GM19023 (cell line): ENCODE results near the gene RAB8B.
A peak's percentile ranks its signal among the peaks of the same experiment; 100 is the strongest.

Experiments used
- ATAC-seq: cut with Tn5 transposase; IDR thresholded peaks from one replicate; pipeline ENCODE4 v1.9.1; 2021; ENCODE audit warnings: mild to moderate bottlenecking, moderate library complexity; ENCODE audit not compliant: unreplicated experiment

Gene RAB8B

DNA sequence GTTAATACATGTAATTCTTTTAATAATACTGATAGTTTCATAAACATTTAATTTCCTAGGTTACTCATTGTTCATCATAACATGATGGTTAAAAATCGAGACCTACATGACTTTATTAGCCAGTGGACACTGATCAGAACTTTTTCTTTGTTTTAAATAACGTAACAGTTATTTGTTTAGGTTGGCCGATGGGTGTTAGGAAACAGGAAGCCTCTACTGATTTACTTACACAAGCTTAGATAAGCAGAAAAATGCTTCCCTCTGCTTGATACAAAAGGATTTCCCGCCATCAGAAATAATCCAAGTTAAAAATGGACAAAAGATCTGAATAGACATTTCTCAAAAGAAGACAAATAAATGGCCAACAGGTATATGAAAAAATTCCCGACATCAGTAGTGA, 71.4 kb downstream of the RAB8B start:
- no peak for ATAC-seq

GRCh38 chr15:63261311-63261710, 71.9 kb downstream of the RAB8B start:
- no peak for ATAC-seq

GRCh38 chr15:63263519-63263918, 74.1 kb downstream of the RAB8B start:
- ATAC-seq = no peak

DNA sequence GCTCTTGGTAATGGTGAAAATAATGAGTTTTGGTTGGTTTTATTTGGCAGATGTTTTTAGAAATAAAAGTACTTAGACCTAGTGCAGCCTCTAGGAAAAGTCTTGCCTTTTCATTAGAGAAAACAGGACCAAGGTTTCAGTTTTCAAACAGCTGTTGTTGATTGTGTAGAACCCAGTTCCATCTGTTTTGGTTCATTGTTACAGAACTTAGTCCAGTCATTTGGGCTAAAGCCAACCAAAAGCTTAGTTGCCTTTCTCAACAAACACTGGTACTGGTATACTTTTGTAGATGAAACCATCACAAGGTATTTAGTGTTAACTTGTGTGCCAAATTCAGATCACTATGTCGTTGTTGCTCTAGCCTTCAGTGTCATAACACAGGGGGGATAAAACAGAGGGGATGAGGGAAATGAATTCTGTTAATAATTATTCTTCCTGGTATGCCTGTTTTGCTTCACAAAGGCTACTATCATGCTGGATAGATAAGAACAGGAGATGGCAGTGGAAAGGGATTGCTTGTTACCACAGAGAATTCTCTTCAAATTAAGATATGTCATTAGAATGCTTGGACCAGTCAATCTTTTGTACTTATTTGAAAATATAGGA, 75.4 kb downstream of the RAB8B start:
- ATAC-seq = no peak

DNA sequence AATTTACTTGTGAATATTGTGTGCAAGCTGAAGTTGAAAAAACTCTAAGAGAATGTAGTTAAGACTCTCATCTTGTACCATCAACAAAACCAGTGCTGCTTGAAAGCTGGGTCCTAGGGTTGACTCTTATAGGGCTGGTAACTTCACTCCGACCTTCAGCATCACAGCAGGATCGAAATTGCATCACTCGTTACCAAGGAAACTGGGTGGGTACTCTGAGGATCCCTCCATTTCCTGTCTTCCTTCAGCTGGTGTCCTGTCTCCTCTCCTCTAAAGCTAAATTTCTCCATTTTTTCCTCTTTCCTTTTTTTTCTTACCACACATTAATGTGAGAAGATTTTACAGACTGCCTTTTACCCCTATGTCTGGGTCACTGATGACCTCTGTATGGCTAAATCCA, 85.0 kb downstream of the RAB8B start:
- no peak for ATAC-seq

- no peak for ATAC-seq
These were observed 87.1 kb downstream of the RAB8B start for GRCh38 chr15:63276342-63277037.

GRCh38 chr15:63277038-63277892, 87.9 kb downstream of the RAB8B start, which contains the start of gene APH1B:
Gene APH1B (plus strand): TSS chr15:63277605. CDS start chr15:63277624, 19 bp downstream.
- peak; percentile 87 for ATAC-seq

DNA sequence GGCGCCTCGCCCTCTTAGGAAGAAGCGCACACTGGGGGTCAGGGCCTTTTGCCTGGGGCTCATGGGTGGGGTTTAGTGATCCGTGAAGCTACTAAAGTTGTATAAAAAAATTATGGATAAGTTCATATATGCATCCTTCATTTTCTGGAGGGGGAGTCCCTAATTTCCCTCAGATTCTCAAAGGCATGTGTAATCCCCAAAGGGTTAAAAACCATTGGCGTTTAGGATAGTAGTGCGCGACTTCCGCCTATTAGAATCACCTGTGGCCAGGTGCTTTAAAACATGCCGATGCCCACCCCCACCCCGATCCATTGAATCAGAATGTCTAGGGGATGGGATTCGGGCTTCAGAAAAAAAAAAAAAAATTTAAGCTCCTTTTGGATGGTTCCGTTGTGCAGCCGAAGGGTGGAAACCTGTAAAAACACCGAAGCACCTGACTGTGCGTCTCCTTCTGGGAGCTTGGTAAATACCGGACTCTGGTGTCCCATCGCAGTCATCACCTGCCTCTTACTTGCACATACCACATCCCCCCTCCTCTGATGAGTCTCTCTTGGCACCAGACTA, 88.6 kb downstream of the RAB8B start:
- no peak for ATAC-seq

GRCh38 chr15:63283126-63283525, 93.7 kb downstream of the RAB8B start:
- no peak for ATAC-seq

- no peak for ATAC-seq
These were observed 94.9 kb downstream of the RAB8B start for GRCh38 chr15:63284335-63284734.

DNA sequence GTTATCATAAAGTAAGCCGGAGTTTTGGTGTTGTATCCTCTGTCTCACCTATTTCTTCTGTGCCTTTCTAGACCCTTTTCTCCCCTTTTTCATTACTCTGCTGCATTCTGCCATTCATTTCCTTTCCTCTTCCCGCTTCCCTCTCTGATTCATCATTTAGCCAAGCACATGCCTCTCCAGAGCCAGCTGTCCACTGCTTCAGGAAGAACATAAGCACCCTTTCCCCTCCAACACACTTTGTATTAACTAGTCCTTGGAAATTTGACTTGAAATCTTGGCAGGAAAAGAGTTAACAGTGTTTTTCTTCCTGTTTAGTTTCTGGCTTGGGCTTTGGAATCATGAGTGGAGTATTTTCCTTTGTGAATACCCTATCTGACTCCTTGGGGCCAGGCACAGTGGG, 97.7 kb downstream of the RAB8B start:
- ATAC-seq = no peak

- ATAC-seq = no peak
These were observed 98.9 kb downstream of the RAB8B start for GRCh38 chr15:63288342-63288741.

DNA sequence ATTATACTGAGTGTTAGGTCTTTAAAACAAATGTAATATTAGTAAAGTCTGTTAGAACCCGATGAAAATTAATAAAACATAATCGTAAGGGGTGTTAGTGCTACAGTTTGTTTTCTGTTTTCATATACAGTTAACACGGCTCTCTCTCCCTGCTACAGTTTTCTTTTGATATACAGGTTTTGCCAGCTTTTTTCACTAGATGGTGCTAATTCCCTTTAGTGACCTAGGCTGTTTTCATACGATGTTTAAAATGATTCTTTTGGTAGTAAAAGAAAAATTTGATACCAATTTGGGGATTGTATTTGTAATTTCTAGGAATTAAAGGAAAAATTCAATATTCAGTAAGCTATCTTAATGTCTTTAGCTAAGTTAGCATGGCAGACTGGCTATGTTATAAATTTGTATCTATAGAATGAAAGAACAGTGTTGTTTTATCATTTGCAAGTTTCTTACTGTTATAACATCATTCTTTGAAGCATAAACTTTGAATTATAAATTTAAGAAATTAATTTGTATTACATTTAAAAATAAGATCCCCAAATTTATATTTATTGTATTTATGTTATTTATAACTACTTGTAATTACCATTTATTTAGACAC, 99.5 kb downstream of the RAB8B start:
- no peak for ATAC-seq

DNA sequence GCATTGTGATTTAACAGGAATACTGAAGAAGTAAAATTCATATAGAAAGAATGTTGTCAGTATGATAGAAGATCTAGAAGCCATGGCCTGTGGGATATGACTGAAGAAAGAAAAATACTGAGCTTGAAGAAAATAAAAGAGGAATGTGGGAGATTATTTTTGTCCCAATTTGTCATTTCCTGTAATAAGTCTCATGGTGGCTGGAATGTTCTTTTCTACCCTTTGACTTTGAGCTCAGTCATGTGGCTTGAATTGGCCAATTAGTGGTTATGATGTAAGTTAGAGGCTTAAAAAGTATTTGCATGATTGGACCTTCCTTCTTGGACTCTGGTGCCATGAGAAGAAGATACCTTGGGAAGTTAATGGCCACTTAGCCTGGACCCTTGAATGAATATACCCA, 102.1 kb downstream of the RAB8B start:
- ATAC-seq = no peak

- no peak for ATAC-seq
These were observed 102.8 kb downstream of the RAB8B start for GRCh38 chr15:63292241-63292640.

GRCh38 chr15:63292771-63293170, 103.4 kb downstream of the RAB8B start:
- no peak for ATAC-seq

GRCh38 chr15:63294359-63294758, 105.0 kb downstream of the RAB8B start:
- no peak for ATAC-seq

DNA sequence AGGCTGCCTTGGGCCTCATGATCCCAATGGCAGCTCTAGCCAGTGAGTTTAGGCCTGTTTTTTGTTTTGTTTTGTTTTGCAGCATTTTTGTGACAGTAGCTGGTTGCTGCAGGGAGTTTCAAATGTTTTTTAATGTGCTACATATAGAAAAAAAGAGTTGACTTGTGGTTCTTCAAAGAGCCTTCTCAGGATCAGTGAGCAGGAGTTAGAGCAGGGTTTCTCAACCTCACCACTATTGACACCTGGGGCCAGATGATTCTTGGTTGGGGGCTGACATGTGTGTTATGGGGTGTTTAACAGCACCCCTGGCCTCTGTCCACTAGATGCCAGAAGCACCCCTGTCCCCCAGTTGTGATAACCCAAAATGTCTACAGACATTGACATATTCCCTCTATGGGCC, 105.9 kb downstream of the RAB8B start:
- ATAC-seq = no peak

DNA sequence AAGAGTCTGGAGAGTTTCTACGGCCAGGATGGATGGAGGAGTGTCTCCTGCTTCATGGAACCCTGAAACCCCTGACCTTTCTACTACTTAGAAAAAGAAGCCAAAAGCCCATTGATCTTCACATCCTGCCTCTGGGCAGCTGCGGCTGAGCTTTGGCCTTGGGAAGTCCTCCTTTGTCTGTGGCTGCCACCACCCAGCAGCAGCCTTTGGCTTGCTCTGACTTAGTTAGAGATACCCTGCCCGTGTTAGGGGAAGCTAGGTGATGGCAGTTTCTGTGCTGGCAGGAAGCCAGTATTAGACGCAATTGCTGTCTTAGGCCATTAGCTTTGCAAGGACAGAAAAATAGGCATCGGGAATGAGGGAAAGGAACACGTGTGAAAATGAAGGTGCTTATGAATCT, 106.8 kb downstream of the RAB8B start:
- ATAC-seq = no peak

DNA sequence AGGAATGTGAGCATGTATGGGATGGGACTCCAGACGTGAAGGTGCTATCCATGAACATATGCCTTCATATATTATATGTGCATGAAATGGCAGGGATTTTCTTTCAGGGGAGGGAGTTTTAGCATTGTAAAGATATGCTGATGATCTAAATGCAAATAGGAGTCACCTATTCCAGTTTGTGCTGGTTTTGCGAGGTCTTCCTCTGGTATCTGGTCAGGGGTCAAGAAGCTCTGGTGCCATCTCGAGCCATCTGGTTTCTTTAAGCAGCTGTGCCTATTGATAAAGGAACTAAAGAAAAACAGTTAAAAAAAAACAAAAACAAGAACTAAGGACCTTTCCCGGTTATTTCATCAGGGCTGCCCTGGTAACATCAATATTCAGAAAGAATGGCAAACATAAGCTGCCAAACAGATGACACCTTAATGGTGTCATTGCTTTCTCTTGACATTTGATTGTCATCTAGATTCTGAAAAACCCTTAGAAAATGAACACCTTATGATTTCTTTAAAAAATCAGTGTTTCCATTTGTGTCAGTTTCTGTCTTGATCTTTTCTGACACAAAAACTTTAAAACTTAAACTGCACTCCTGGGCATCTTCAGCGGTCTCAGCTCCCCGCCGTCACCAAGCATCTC, 110.7 kb downstream of the RAB8B start:
- ATAC-seq = no peak

DNA sequence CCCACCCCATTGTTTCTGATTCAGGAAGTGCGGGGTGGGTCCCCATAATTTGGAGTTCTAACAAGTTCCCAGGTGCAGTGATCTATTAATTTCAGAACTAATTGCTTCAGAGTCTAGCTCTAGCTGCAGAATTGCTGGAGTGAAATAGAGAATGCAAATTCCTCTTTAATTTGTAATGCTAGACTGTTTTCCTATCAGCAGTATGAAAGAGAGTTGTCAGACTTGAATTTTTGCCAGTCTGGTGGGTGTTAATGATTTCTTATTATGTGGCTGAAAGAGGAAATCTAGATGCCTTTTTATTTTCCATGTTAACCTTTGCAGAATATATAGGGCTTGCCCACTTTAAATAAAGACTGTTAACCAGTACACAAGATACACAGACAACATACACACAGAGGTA, 111.7 kb downstream of the RAB8B start:
- ATAC-seq = no peak
